C4-2B (cell line): ENCODE results near the gene B9D2.

Experiments used
- CTCF ChIP-seq: fragments of 450-650 bp; conservative IDR thresholded peaks from 2 replicates; pipeline ENCODE4 v1.5.1; 2017; ENCODE audit warnings: mild to moderate bottlenecking
- ZFX ChIP-seq: fragments of 450-650 bp; IDR thresholded peaks from 2 replicates; pipeline ENCODE4 v1.6.1; 2017

DNA sequence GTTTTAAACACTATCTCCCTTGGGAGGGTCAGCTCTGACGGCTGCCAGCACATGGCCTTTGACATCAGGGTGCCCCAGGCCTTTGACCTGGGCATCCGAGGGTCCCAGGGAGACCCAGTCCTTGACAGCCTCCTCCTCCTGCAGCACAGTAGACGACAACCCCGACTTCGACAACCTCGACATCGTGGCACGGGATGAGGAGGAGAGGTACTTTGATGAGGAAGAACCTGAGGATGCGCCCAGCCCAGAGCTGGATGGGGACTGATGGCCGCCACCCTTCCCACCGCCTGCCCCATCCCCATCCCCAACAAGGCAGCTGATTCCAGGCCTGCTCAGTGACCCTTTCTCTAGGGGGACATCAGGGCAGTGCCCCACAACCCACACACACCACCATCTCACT, 41.5 kb downstream of the B9D2 start:
- TF ChIP-seq CTCF (no peak), ZFX (no peak)
